ENCODE measurements around the gene SATB2. TPM values are rescaled to one million over a fixed set of nuclear protein-coding genes. Genes with fewer than 3 reads are reported as not detected.

Gene SATB2
- total RNA-seq, 4 donors from 2014 or later, result 2.2 to 6.6 (median 5.0) TPM

DNA sequence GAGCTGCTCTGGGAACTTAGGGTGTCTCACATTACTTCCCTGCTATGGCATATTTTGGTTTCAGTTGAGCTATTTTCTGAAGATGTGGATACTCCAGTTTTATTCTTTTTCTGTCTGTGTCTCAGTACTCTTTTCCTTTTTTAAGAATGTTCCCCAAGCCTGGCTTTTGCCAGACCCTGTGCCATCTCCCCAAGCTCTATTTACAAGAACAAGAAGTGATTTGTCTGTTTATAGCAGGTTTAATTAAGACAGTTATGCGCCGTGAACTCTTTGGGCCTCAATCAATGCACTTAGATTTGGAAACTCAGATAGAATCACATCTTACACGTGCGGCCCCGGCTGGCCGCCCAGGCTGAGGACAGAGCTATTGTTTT lies 8.9 kb upstream of the SATB2 start:
- Histone ChIP-seq H3K4me3 (no peak overlapping the region), H3K9me3 (no peaks in the 10 kb centered on the region), H3K27me3 (peaks cover 7 to 100% (median 98%) of the 10 kb centered on the region in 4 donors), H3K4me1 (peaks cover 51 to 73% (median 62%) of the 10 kb centered on the region in 4 donors), H3K36me3 (no peaks in the 10 kb centered on the region), H3K27ac (replicated peaks in 1 of 4) (no peak overlapping the region)
- TF ChIP-seq POLR2AphosphoS5 (IDR thresholded peaks at IDR 0.05), result no peak
- no peak for TF ChIP-seq EP300 (IDR thresholded peaks at IDR 0.05)
- TF ChIP-seq, protein P1, sequence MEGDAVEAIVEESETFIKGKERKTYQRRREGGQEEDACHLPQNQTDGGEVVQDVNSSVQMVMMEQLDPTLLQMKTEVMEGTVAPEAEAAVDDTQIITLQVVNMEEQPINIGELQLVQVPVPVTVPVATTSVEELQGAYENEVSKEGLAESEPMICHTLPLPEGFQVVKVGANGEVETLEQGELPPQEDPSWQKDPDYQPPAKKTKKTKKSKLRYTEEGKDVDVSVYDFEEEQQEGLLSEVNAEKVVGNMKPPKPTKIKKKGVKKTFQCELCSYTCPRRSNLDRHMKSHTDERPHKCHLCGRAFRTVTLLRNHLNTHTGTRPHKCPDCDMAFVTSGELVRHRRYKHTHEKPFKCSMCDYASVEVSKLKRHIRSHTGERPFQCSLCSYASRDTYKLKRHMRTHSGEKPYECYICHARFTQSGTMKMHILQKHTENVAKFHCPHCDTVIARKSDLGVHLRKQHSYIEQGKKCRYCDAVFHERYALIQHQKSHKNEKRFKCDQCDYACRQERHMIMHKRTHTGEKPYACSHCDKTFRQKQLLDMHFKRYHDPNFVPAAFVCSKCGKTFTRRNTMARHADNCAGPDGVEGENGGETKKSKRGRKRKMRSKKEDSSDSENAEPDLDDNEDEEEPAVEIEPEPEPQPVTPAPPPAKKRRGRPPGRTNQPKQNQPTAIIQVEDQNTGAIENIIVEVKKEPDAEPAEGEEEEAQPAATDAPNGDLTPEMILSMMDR (IDR thresholded peaks at IDR 0.05), result no peak
- no peak for TF ChIP-seq POLR2A (IDR thresholded peaks at IDR 0.05; ENCODE audit: low read depth)
- intact Hi-C loops (cut with DNase I), result loop anchor here (10.0 kb wide), 1 partner anchor 1682 kb away; the partner anchor contains the start of gene BOLL
- DNase-seq (ENCODE audit: extremely low spot score), result no peak
- 41% methylated on average over 6 of the region's 6 CpGs for WGBS

- DNase-seq (ENCODE audit: extremely low spot score), result no peak
- peaks cover 46 to 68% (median 58%) of the 10 kb centered on the region in 4 donors for H3K4me1 ChIP-seq
- H3K27ac ChIP-seq (replicated peaks in 1 of 4), result no peak overlapping the region
- H3K4me3 ChIP-seq, result no peak overlapping the region
- TF ChIP-seq POLR2A (IDR thresholded peaks at IDR 0.05; ENCODE audit: low read depth), result no peak
- 21% methylated on average over 11 of the region's 11 CpGs for WGBS
- H3K27me3 ChIP-seq, result peaks cover 7 to 100% (median 98%) of the 10 kb centered on the region in 4 donors
- no peaks in the 10 kb centered on the region for H3K9me3 ChIP-seq
- intact Hi-C loops (cut with DNase I), result loop anchor here (10.0 kb wide), 1 partner anchor 1681 kb away; the partner anchor contains the start of gene BOLL
- H3K36me3 ChIP-seq, result no peaks in the 10 kb centered on the region
These were observed 8.4 kb upstream of the SATB2 start for GRCh38 chr2:199465988-199466691.

- intact Hi-C loops (cut with DNase I), result loop anchor here (10.0 kb wide), 1 partner anchor 1681 kb away; the partner anchor contains the start of gene BOLL
These were observed 7.7 kb upstream of the SATB2 start for GRCh38 chr2:199465390-199465789.

GRCh38 chr2:199464606-199465352 lies 7.0 kb upstream of the SATB2 start:
- H3K4me1 ChIP-seq, result peaks cover 41 to 61% (median 53%) of the 10 kb centered on the region in 4 donors
- TF ChIP-seq, protein P1 (IDR thresholded peaks at IDR 0.05), result no peak
- no peak for TF ChIP-seq POLR2A (IDR thresholded peaks at IDR 0.05; ENCODE audit: low read depth)
- no peak for TF ChIP-seq EP300 (IDR thresholded peaks at IDR 0.05)
- TF ChIP-seq POLR2AphosphoS5 (IDR thresholded peaks at IDR 0.05), result no peak
- peak overlapping the region in 2 of 4 donors; percentile 48 to 59 for H3K4me3 ChIP-seq
- DNase-seq (ENCODE audit: extremely low spot score), result peak; percentile 72
- H3K9me3 ChIP-seq, result no peaks in the 10 kb centered on the region
- H3K27me3 ChIP-seq, result peaks cover 7 to 99% (median 96%) of the 10 kb centered on the region in 4 donors
- intact Hi-C loops (cut with DNase I), result loop anchor here (10.0 kb wide), 1 partner anchor 1680 kb away; the partner anchor contains the start of gene BOLL
- WGBS, result 10% methylated on average over 29 of the region's 46 CpGs
- H3K27ac ChIP-seq (replicated peaks in 1 of 4), result no peak overlapping the region
- H3K36me3 ChIP-seq, result no peaks in the 10 kb centered on the region

More at GRCh38 chr2:199465390-199465789, 7.7 kb upstream of the SATB2 start:
- TF ChIP-seq POLR2A (IDR thresholded peaks at IDR 0.05; ENCODE audit: low read depth) (no peak), POLR2AphosphoS5 (IDR thresholded peaks at IDR 0.05) (no peak), EP300 (IDR thresholded peaks at IDR 0.05) (no peak)
- TF ChIP-seq, protein P1 (IDR thresholded peaks at IDR 0.05), result no peak
- H3K36me3 ChIP-seq, result no peaks in the 10 kb centered on the region
- WGBS, result 21% methylated on average over 5 of the region's 5 CpGs
- H3K4me3 ChIP-seq, result no peak overlapping the region
- no peaks in the 10 kb centered on the region for H3K9me3 ChIP-seq
- peaks cover 39 to 61% (median 52%) of the 10 kb centered on the region in 4 donors for H3K4me1 ChIP-seq
- H3K27me3 ChIP-seq, result peaks cover 7 to 100% (median 98%) of the 10 kb centered on the region in 4 donors
- no peak for DNase-seq (ENCODE audit: extremely low spot score)
- no peak overlapping the region for H3K27ac ChIP-seq (replicated peaks in 1 of 4)

Measured in esophagus muscularis mucosa (tissue), 4 donors.